ENCODE measurements around the gene LEPR.

DNA sequence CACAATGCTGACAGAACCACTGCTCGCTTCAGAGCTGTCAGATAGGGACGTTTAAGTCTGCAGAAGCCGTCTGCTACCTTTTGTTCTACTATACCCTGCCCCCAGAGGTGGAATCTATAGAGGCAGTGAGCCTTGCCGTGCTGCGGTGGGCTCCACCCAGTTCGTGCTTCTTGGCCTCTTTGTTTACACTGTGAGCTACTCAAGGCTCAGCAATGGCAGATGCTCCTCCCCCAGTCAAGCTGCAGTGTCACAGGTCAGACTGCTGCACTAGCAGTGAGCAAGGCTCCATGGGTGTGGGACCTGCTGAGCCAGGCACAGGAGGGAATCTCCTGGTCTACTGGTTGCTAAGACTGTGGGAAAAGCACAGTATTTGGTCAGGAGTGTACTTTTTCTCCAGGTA, 47.1 kb downstream of the LEPR start:
- TF ChIP-seq CTCF (IDR thresholded peaks at IDR 0.05) (no peak), POLR2AphosphoS5 (IDR thresholded peaks at IDR 0.05) (no peak), POLR2A (IDR thresholded peaks at IDR 0.05) (no peak)
